Erythroblast (primary cell): ENCODE data around the gene S1PR1.

Source experiments
- GATA1 ChIP-seq: IDR thresholded peaks from 2 replicates; pipeline ENCODE4 v1.6.1; 2011; ENCODE audit warnings: low read depth, mild to moderate bottlenecking, control low read depth, low read length, moderate library complexity
- POLR2A ChIP-seq: IDR thresholded peaks from 2 replicates; pipeline ENCODE4 v1.6.1; 2011; ENCODE audit warnings: mild to moderate bottlenecking, low read length

DNA sequence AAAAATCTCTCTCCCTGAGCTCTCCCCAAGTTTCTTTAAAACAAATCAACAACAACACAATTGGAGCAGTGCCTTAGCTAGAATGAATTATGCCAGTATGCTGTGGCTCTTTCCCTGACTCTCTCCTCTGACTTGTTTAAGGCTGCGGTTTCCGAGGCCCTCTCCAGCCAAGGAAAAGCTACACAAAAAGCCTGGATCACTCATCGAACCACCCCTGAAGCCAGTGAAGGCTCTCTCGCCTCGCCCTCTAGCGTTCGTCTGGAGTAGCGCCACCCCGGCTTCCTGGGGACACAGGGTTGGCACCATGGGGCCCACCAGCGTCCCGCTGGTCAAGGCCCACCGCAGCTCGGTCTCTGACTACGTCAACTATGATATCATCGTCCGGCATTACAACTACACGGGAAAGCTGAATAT is 1.9 kb downstream of the S1PR1 start:
- TF ChIP-seq POLR2A = no peak
- TF ChIP-seq GATA1 = no peak
